HCT116 (cell line): ENCODE measurements around the gene ATG10. TPM values are rescaled to one million over a fixed set of nuclear protein-coding genes. Genes with fewer than 3 reads are reported as not detected.

ENCODE experiments used
- ATAC-seq: fragments of 200-7000 bp; cut with Tn5 transposase; 2 replicates; pipeline ENCODE4 v1.9.1; 2020; ENCODE audit warnings: mild to moderate bottlenecking, moderate library complexity
- BruUV-seq: library from RNA; stranded (reverse); fragments of 400-500 nt; replicated peaks from 2 replicates; lab custom pipeline; 2021; lab: Mats Ljungman, UMichigan
- CTCF ChIA-PET: fragments of 300-600 bp; sonication (Branson Sonifier 250); formaldehyde crosslinking; loops from one replicate; lab custom pipeline; 2021; ENCODE audit warnings: antibody characterized with exemption; lab: Charles Lee
- POLR2A ChIA-PET: fragments of 300-600, 350-600 bp; sonication (Branson Sonifier 250); formaldehyde crosslinking; loops from one replicate; lab custom pipeline; 2021; ENCODE audit warnings: antibody characterized with exemption; lab: Charles Lee
- RAD21 ChIA-PET, 2 experiments: fragments of 300-600 bp; sonication (Branson Sonifier 250); formaldehyde crosslinking; loops; one replicate each; lab custom pipeline; 2023; ENCODE audit warnings: low total read pairs in 2 of 2; ENCODE audit not compliant: uncharacterized antibody in 2 of 2, unreplicated experiment in 2 of 2, low non-redundant PET in 1 of 2; lab: Charles Lee
- DNase-seq: peaks from one replicate; pipeline ENCODE4 v3.0.0-alpha.2; 2010; ENCODE audit warnings: low read depth, low spot score
- H2AFZ ChIP-seq: fragments of 200-600 bp; shearing (Covaris generic), sonication (generic); 2 replicates; pipeline ENCODE4 v1.6.1; 2017; ENCODE audit warnings: low read depth, mixed run types, mixed read lengths, antibody characterized with exemption, low read length; ENCODE audit not compliant: poor library complexity, severe bottlenecking
- H3K27ac ChIP-seq: 2 replicates; pipeline ENCODE4 v1.5.1; 2012; ENCODE audit warnings: low read depth, low read length
- H3K27me3 ChIP-seq: fragments of 200-600 bp; sonication (generic); 2 replicates; pipeline ENCODE4 v1.6.1; 2016; ENCODE audit warnings: mixed run types, low read length, mixed read lengths; ENCODE audit not compliant: insufficient read depth
- H3K36me3 ChIP-seq, 2 experiments: fragments of 200-500 bp in 1 of 2; fragments of 200-600 bp in 1 of 2; sonication (Bioruptor generic) in 1 of 2; sonication (generic) in 1 of 2; 2 replicates each; pipeline versions ENCODE4 v1.5.1 to v1.6.1; 2014 to 2016; ENCODE audit warnings: low read length in 2 of 2, inconsistent platforms in 1 of 2, mixed read lengths in 1 of 2, mixed run types in 1 of 2; ENCODE audit not compliant: insufficient read depth in 2 of 2, control insufficient read depth in 1 of 2
- H3K4me1 ChIP-seq, 2 experiments: fragments of 200-600 bp in 1 of 2; sonication (generic) in 1 of 2; 2 replicates each; pipeline versions ENCODE4 v1.5.1 to v1.6.1; 2012 to 2017; ENCODE audit warnings: low read length in 2 of 2, inconsistent platforms in 1 of 2, mild to moderate bottlenecking in 1 of 2, mixed read lengths in 1 of 2, mixed run types in 1 of 2, moderate library complexity in 1 of 2; ENCODE audit not compliant: insufficient read depth in 2 of 2, control insufficient read depth in 1 of 2
- H3K4me2 ChIP-seq: fragments of 200-600 bp; sonication (generic); 2 replicates; pipeline ENCODE4 v1.6.1; 2017; ENCODE audit warnings: mixed run types, low read length, mixed read lengths
- H3K4me3 ChIP-seq, 2 experiments: fragments of 200-600 bp in 1 of 2; sonication (generic) in 1 of 2; replicated peaks in 1 of 2; 2 replicates each; pipeline ENCODE4 v1.5.1; 2011 to 2016; ENCODE audit warnings: low read length in 2 of 2, control low read depth in 1 of 2, low read depth in 1 of 2, mild to moderate bottlenecking in 1 of 2, mixed read lengths in 1 of 2, mixed run types in 1 of 2
- H3K79me2 ChIP-seq: fragments of 200-600 bp; sonication (generic); 2 replicates; pipeline ENCODE4 v1.6.1; 2017; ENCODE audit warnings: mild to moderate bottlenecking, mixed run types, low read length, moderate library complexity, mixed read lengths; ENCODE audit not compliant: insufficient read depth
- H3K9ac ChIP-seq: fragments of 200-600 bp; sonication (generic); 2 replicates; pipeline ENCODE4 v1.6.1; 2016; ENCODE audit warnings: low read length, mixed read lengths
- H3K9me2 ChIP-seq: fragments of 200-600 bp; sonication (generic), shearing (Covaris generic); 2 replicates; pipeline ENCODE4 v1.6.1; 2017; ENCODE audit warnings: mixed run types, mild to moderate bottlenecking, moderate library complexity; ENCODE audit not compliant: insufficient read depth
- H3K9me3 ChIP-seq, 2 experiments: fragments of 200-500 bp in 1 of 2; fragments of 200-600 bp in 1 of 2; sonication (Bioruptor generic) in 1 of 2; sonication (generic) in 1 of 2; 2 replicates each; pipeline ENCODE4 v1.6.1; 2014 to 2017; ENCODE audit warnings: low read length in 2 of 2, mixed read lengths in 2 of 2, inconsistent platforms in 1 of 2, low read depth in 1 of 2, mild to moderate bottlenecking in 1 of 2, mixed run types in 1 of 2, moderate library complexity in 1 of 2; ENCODE audit not compliant: control insufficient read depth in 1 of 2, insufficient read depth in 1 of 2
- H4K20me1 ChIP-seq: fragments of 200-600 bp; sonication (generic), shearing (Covaris generic); 2 replicates; pipeline ENCODE4 v1.6.1; 2017; ENCODE audit warnings: mixed run types, mild to moderate bottlenecking, moderate library complexity; ENCODE audit not compliant: insufficient read depth
- ATF3 ChIP-seq: IDR thresholded peaks from 2 replicates; pipeline ENCODE4 v1.6.1; 2012
- CBX3 ChIP-seq: IDR thresholded peaks from 2 replicates; pipeline ENCODE4 v1.6.1; 2012; ENCODE audit warnings: low read depth
- CEBPB ChIP-seq: IDR thresholded peaks from 2 replicates; pipeline ENCODE4 v1.6.1; 2012; ENCODE audit warnings: low read depth
- ELF1 ChIP-seq: IDR thresholded peaks from 2 replicates; pipeline ENCODE4 v1.6.1; 2012; ENCODE audit warnings: low read depth, borderline replicate concordance
- EZH2 ChIP-seq: fragments of 200-600 bp; sonication (generic); IDR thresholded peaks from 2 replicates; pipeline ENCODE4 v1.6.1; 2017; ENCODE audit warnings: antibody characterized with exemption, mixed run types
- JUND ChIP-seq: IDR thresholded peaks from 2 replicates; pipeline ENCODE4 v1.6.1; 2012
- POLR2A ChIP-seq: IDR thresholded peaks from 2 replicates; pipeline ENCODE4 v1.7.0; 2011; ENCODE audit warnings: borderline replicate concordance; ENCODE audit not compliant: insufficient read depth, insufficient read length; ENCODE audit errors: extremely low read depth
- POLR2AphosphoS5 ChIP-seq: IDR thresholded peaks from 2 replicates; pipeline ENCODE4 v1.6.1; 2011; ENCODE audit warnings: mild to moderate bottlenecking, low read depth, low read length, moderate library complexity
- SIN3A ChIP-seq: IDR thresholded peaks from 2 replicates; pipeline ENCODE4 v1.6.1; 2012; ENCODE audit warnings: low read depth
- SRF ChIP-seq: IDR thresholded peaks from 2 replicates; pipeline ENCODE4 v1.6.1; 2012; ENCODE audit warnings: low read depth
- TCF7L2 ChIP-seq: IDR thresholded peaks from 2 replicates; pipeline ENCODE4 v1.7.0; 2011; ENCODE audit warnings: borderline replicate concordance, inconsistent platforms; ENCODE audit not compliant: insufficient read depth, insufficient read length; ENCODE audit errors: extremely low read depth
- YY1 ChIP-seq: IDR thresholded peaks from 2 replicates; pipeline ENCODE4 v1.6.1; 2011; ENCODE audit warnings: low read length, low read depth, moderate library complexity, mild to moderate bottlenecking; ENCODE audit not compliant: insufficient replicate concordance; ENCODE audit errors: extremely low read depth
- ZBTB33 ChIP-seq: IDR thresholded peaks from 2 replicates; pipeline ENCODE4 v1.6.1; 2011; ENCODE audit warnings: mild to moderate bottlenecking, low read length, moderate library complexity; ENCODE audit not compliant: insufficient replicate concordance; ENCODE audit errors: extremely low read depth
- intact Hi-C: fragments of 100-400 bp; cut with micrococcal nuclease; formaldehyde crosslinking; loops from 2 replicates; pipeline ENCODE4 v1.10.0; 2022
- total RNA-seq: library from RNA; stranded (reverse); gene quantifications from one replicate; pipeline ENCODE4 v1.2.1, GENCODE V29; 2021; ENCODE audit not compliant: unreplicated experiment
- TF ChIP-seq, protein P1 (sequence below), 3 experiments: fragments of 200-600 bp in 1 of 3; sonication (generic) in 1 of 3; IDR thresholded peaks in 2 of 3; conservative IDR thresholded peaks in 1 of 3; 2 replicates each; pipeline ENCODE4 v1.5.1; 2012 to 2017; ENCODE audit warnings: low read depth in 2 of 3, low read length in 2 of 3, antibody characterized with exemption in 1 of 3, borderline replicate concordance in 1 of 3, control low read depth in 1 of 3, mild to moderate bottlenecking in 1 of 3, mixed read lengths in 1 of 3, mixed run types in 1 of 3, moderate library complexity in 1 of 3; ENCODE audit not compliant: insufficient read depth in 1 of 3

ATG10 gene
- total RNA-seq, 1 experiment from 2014 or later, result 9.4 TPM

GRCh38 chr5:81922854-81923279 lies 49.0 kb upstream of the ATG10 start (continued):
- TF ChIP-seq ZBTB33, result no peak
- no peak for TF ChIP-seq CEBPB
- TF ChIP-seq ELF1, result no peak
- no peak for TF ChIP-seq TCF7L2
- TF ChIP-seq, all 23 proteins: peak for 0

DNA sequence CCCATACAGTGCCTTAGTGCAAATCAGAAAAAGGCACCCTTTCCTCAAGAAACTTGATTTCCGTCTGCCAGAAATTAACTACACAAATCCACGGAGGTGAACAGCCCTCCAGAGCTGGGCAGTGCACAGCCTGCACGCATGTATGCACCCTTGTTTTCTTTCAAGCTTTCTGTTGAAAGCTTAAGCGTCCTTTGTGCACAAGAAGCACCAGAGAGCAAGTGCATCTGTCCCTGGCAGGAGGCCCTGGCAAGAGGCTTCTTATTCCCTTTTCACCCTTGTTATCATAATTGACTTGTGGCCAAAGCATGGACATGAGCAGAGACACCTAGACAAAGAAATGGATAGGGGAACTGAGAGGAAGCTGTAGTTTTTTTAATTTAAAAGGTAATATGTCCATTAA lies 47.4 kb upstream of the ATG10 start:
- ChIA-PET CTCF (no interaction called here), RAD21 (no interaction called here), POLR2A (no interaction called here)
- H3K4me3 ChIP-seq, result no peak overlapping the region
- DNase-seq, result no peak
- no peaks in the 10 kb centered on the region for H3K79me2 ChIP-seq
- TF ChIP-seq EZH2, result no peak
- TF ChIP-seq POLR2AphosphoS5, result no peak
- TF ChIP-seq, protein P1, sequence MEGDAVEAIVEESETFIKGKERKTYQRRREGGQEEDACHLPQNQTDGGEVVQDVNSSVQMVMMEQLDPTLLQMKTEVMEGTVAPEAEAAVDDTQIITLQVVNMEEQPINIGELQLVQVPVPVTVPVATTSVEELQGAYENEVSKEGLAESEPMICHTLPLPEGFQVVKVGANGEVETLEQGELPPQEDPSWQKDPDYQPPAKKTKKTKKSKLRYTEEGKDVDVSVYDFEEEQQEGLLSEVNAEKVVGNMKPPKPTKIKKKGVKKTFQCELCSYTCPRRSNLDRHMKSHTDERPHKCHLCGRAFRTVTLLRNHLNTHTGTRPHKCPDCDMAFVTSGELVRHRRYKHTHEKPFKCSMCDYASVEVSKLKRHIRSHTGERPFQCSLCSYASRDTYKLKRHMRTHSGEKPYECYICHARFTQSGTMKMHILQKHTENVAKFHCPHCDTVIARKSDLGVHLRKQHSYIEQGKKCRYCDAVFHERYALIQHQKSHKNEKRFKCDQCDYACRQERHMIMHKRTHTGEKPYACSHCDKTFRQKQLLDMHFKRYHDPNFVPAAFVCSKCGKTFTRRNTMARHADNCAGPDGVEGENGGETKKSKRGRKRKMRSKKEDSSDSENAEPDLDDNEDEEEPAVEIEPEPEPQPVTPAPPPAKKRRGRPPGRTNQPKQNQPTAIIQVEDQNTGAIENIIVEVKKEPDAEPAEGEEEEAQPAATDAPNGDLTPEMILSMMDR (IDR thresholded peaks at IDR 0.05 in 2 of 3, conservative IDR thresholded peaks at IDR 0.05 in 1 of 3; ENCODE audit: borderline replicate concordance in 1 of 3, insufficient read depth in 1 of 3, low read depth in 2 of 3, low read length in 2 of 3), result no peak
- TF ChIP-seq CEBPB, result no peak
- no peak for TF ChIP-seq CBX3
- TF ChIP-seq ELF1, result no peak
- TF ChIP-seq ATF3, result no peak
- no peak for TF ChIP-seq SRF
- TF ChIP-seq SIN3A, result no peak
- no peak for TF ChIP-seq POLR2A
- no peak for TF ChIP-seq YY1
- TF ChIP-seq JUND, result no peak
- H3K9ac ChIP-seq, result no peak overlapping the region
- H3K4me1 ChIP-seq, result no peaks in the 10 kb centered on the region
- no peak for ATAC-seq
- intact Hi-C loops, result no loop called here
- no peaks in the 10 kb centered on the region for H4K20me1 ChIP-seq
- H3K9me3 ChIP-seq, result no peaks in the 10 kb centered on the region
- no TSS peak for BruUV-seq
- H2AFZ ChIP-seq, result no peak overlapping the region
- no peak overlapping the region for H3K4me2 ChIP-seq
- H3K36me3 ChIP-seq, result no peaks in the 10 kb centered on the region
- H3K27ac ChIP-seq, result no peak overlapping the region
- no peaks in the 10 kb centered on the region for H3K27me3 ChIP-seq
- H3K9me2 ChIP-seq, result no peaks in the 10 kb centered on the region
